ENCODE measurements around the gene CYP27A1.

DNA sequence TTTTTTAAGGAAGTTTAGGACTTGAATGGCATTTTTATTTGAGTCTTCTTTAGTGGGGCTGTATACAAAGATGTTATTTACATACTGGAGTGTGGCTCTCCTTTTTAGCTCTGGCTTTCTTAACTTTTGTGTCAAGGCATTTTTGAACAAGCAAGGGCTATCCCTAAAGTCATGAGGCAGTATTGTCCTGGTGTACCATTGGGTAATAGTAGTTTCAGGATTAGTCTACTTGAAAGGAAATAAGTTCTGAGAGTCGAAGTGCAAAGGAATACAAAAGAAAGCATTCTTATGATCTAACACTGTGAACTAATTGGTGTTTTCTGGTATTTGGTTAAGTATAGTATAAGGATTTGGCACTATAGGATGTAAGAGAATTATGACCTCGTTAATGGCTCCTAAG is 1.9 kb upstream of the CYP27A1 start:
- TF ChIP-seq, protein P1, sequence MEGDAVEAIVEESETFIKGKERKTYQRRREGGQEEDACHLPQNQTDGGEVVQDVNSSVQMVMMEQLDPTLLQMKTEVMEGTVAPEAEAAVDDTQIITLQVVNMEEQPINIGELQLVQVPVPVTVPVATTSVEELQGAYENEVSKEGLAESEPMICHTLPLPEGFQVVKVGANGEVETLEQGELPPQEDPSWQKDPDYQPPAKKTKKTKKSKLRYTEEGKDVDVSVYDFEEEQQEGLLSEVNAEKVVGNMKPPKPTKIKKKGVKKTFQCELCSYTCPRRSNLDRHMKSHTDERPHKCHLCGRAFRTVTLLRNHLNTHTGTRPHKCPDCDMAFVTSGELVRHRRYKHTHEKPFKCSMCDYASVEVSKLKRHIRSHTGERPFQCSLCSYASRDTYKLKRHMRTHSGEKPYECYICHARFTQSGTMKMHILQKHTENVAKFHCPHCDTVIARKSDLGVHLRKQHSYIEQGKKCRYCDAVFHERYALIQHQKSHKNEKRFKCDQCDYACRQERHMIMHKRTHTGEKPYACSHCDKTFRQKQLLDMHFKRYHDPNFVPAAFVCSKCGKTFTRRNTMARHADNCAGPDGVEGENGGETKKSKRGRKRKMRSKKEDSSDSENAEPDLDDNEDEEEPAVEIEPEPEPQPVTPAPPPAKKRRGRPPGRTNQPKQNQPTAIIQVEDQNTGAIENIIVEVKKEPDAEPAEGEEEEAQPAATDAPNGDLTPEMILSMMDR (conservative IDR thresholded peaks at IDR 0.05; ENCODE audit: low read depth, low read length): no peak
- TF ChIP-seq EZH2 (IDR thresholded peaks at IDR 0.05; ENCODE audit: borderline replicate concordance, low read depth, low read length, poor library complexity, severe bottlenecking): no peak

All from A673 (cell line).